ENCODE results near the gene AUTS2.

Gene AUTS2

GRCh38 chr7:70016044-70016770, 417.9 kb downstream of the AUTS2 start (continued):
- TF ChIP-seq PRDM1 (tag by site-specific recombination; IDR thresholded peaks at IDR 0.05) (peak; percentile 67), PATZ1 (tag by site-specific recombination; IDR thresholded peaks at IDR 0.05) (no peak), ZBTB20 (tag by site-specific recombination; IDR thresholded peaks at IDR 0.05) (0 out of 2 replicates have a peak, but pooled peaks have one; percentile 19), PRDM6 (tag by site-specific recombination; IDR thresholded peaks at IDR 0.05) (no peak), SP7 (tag by site-specific recombination; IDR thresholded peaks at IDR 0.05) (0 out of 2 replicates have a peak, but pooled peaks have one; percentile 25), KLF17 (tag by site-specific recombination; IDR thresholded peaks at IDR 0.05) (no peak), ZNF175 (tag by site-specific recombination; IDR thresholded peaks at IDR 0.05) (no peak), GLIS2 (tag by site-specific recombination; IDR thresholded peaks at IDR 0.05) (no peak), REST (tag by site-specific recombination; IDR thresholded peaks at IDR 0.05) (peak; percentile 70), ZNF514 (tag by site-specific recombination; IDR thresholded peaks at IDR 0.05) (no peak), ZNF629 (tag by site-specific recombination; IDR thresholded peaks at IDR 0.05) (0 out of 2 replicates have a peak, but pooled peaks have one; percentile 21), ZNF518A (tag by site-specific recombination; conservative IDR thresholded peaks at IDR 0.05; ENCODE audit: low read depth) (no peak), ZNF169 (tag by site-specific recombination; IDR thresholded peaks at IDR 0.05) (no peak)
